ENCODE measurements around the gene NINJ1. TPM values are rescaled to one million over a fixed set of nuclear protein-coding genes. Genes with fewer than 3 reads are reported as not detected.

The NINJ1 gene
- total RNA-seq, 1 donor from 2014 or later, result 34.7 TPM

GRCh38 chr9:93081081-93081529 lies 52.9 kb downstream of the NINJ1 start:
- Mint-ChIP-seq H3K36me3 (no peaks in the 10 kb centered on the region), H3K27me3 (ENCODE audit: low read depth) (no peaks in the 10 kb centered on the region), H3K9me3 (no peaks in the 10 kb centered on the region), H3K4me3 (no peak overlapping the region), H3K4me1 (peaks cover 5% of the 10 kb centered on the region), H3K27ac (peak overlapping the region; percentile 5)
- no peak for DNase-seq (ENCODE audit: low spot score in 2 of 2, unreplicated experiment in 2 of 2)
- TF ChIP-seq CTCF (IDR thresholded peaks at IDR 0.05; ENCODE audit: unreplicated experiment), result no peak

- TF ChIP-seq CTCF (IDR thresholded peaks at IDR 0.05; ENCODE audit: unreplicated experiment), result no peak
- Mint-ChIP-seq H3K9me3 (no peaks in the 10 kb centered on the region), H3K36me3 (no peaks in the 10 kb centered on the region), H3K4me1 (peaks cover 5% of the 10 kb centered on the region), H3K27me3 (ENCODE audit: low read depth) (no peaks in the 10 kb centered on the region), H3K27ac (peak overlapping the region; percentile 5), H3K4me3 (no peak overlapping the region)
- DNase-seq (ENCODE audit: low spot score in 2 of 2, unreplicated experiment in 2 of 2), result no peak
These were observed 53.6 kb downstream of the NINJ1 start for GRCh38 chr9:93080406-93080805.

- no peak for DNase-seq (ENCODE audit: low spot score in 2 of 2, unreplicated experiment in 2 of 2)
These were observed 54.7 kb downstream of the NINJ1 start for GRCh38 chr9:93079371-93079770.

GRCh38 chr9:93077811-93078210 lies 56.2 kb downstream of the NINJ1 start:
- TF ChIP-seq CTCF (IDR thresholded peaks at IDR 0.05; ENCODE audit: unreplicated experiment), result no peak
- Mint-ChIP-seq H3K4me1 (peaks cover 6% of the 10 kb centered on the region), H3K4me3 (no peak overlapping the region), H3K27me3 (ENCODE audit: low read depth) (no peaks in the 10 kb centered on the region), H3K36me3 (no peaks in the 10 kb centered on the region), H3K9me3 (no peaks in the 10 kb centered on the region), H3K27ac (no peak overlapping the region)
- no peak for DNase-seq (ENCODE audit: low spot score in 2 of 2, unreplicated experiment in 2 of 2)

More at GRCh38 chr9:93079371-93079770, 54.7 kb downstream of the NINJ1 start:
- TF ChIP-seq CTCF (IDR thresholded peaks at IDR 0.05; ENCODE audit: unreplicated experiment), result no peak
- H3K27ac Mint-ChIP-seq, result no peak overlapping the region
- H3K9me3 Mint-ChIP-seq, result no peaks in the 10 kb centered on the region
- H3K27me3 Mint-ChIP-seq (ENCODE audit: low read depth), result no peaks in the 10 kb centered on the region
- no peaks in the 10 kb centered on the region for H3K36me3 Mint-ChIP-seq
- no peak overlapping the region for H3K4me3 Mint-ChIP-seq
- H3K4me1 Mint-ChIP-seq, result peaks cover 10% of the 10 kb centered on the region

GRCh38 chr9:93077367-93077766 lies 56.7 kb downstream of the NINJ1 start:
- no peak overlapping the region for H3K27ac Mint-ChIP-seq
- no peak overlapping the region for H3K4me3 Mint-ChIP-seq
- no peak for DNase-seq (ENCODE audit: low spot score in 2 of 2, unreplicated experiment in 2 of 2)
- peaks cover 11% of the 10 kb centered on the region for H3K4me1 Mint-ChIP-seq
- TF ChIP-seq CTCF (IDR thresholded peaks at IDR 0.05; ENCODE audit: unreplicated experiment), result no peak
- H3K27me3 Mint-ChIP-seq (ENCODE audit: low read depth), result no peaks in the 10 kb centered on the region
- H3K36me3 Mint-ChIP-seq, result no peaks in the 10 kb centered on the region
- H3K9me3 Mint-ChIP-seq, result no peaks in the 10 kb centered on the region

- Mint-ChIP-seq H3K4me1 (peaks cover 13% of the 10 kb centered on the region), H3K36me3 (no peaks in the 10 kb centered on the region), H3K27me3 (ENCODE audit: low read depth) (no peaks in the 10 kb centered on the region), H3K9me3 (no peaks in the 10 kb centered on the region), H3K4me3 (no peak overlapping the region), H3K27ac (no peak overlapping the region)
- TF ChIP-seq CTCF (IDR thresholded peaks at IDR 0.05; ENCODE audit: unreplicated experiment), result no peak
- no peak for DNase-seq (ENCODE audit: low spot score in 2 of 2, unreplicated experiment in 2 of 2)
These were observed 57.3 kb downstream of the NINJ1 start for GRCh38 chr9:93076792-93077128.

All from mesothelial cell of epicardium (in vitro differentiated cells).